ENCODE results near the gene SLC4A1.

SLC4A1 gene

DNA sequence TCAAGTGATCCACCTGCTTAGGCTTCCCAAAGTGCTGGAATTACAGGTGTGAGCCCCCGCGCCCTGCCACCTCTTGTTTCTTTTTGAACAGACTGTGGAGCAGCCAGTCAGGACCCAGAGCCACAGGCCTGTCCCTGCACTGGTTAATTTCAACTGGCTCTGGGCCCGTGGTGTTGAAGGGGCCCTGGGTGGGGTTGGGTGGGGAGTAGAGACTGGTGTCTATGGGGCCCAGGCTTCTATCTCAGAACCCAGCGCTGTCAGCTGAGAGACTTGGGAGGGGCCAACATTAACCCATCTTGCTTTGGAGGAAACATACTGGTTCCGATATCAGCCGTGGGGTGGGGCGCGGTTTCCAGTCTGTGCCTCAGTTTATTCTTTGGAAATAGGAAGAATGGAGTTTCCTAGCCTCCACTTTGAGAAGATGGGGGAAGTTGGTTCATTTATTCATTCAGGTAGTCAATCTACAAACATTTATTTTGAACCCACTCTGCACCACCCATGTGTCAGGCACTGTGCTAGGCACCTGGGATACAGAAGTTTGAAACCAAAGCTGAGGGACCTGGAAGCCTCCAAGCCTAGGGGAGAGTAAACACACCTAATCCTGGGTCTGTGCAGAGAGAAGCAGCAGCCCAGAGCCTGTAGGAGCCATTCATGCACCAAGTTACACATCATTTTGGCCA is 15.5 kb upstream of the SLC4A1 start:
- H3K9ac ChIP-seq (ENCODE audit: low read depth, low read length), result no peak overlapping the region

DNA sequence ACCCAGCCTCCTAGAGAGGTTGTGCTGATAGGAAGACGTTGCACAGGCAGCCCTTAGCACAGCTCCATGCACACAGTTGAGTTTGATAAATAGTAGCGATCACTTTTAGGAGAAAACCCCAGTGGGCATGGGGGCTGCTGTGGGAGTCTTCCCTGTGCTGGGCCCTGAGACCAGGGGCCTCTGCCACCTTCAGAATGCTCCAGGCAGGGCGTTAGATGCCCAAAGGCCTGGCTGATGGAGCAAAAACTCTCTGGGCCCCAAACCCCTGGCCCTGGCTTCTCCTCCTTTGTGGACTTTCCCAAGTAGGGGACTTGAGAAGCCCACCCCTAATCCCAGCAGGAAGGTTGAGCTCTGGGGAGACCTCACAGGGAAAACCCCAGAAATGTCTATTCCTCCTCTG is 14.3 kb upstream of the SLC4A1 start:
- H3K36me3 ChIP-seq (ENCODE audit: control insufficient read depth, insufficient read depth, low read length), result no peaks in the 10 kb centered on the region
- no peak overlapping the region for H3K9ac ChIP-seq (ENCODE audit: low read depth, low read length)
- no peak overlapping the region for H3K4me3 ChIP-seq (ENCODE audit: low read depth, low read length)
- H3K27me3 ChIP-seq (ENCODE audit: control insufficient read depth, insufficient read depth, low read length), result no peaks in the 10 kb centered on the region
- H3K27ac ChIP-seq (ENCODE audit: low read depth, low read length), result no peak overlapping the region
- no peaks in the 10 kb centered on the region for H3K9me3 ChIP-seq (ENCODE audit: control insufficient read depth, insufficient read depth, low read length)
- H3K4me1 ChIP-seq (ENCODE audit: control insufficient read depth, insufficient read depth, low read length), result peaks cover 13% of the 10 kb centered on the region

More for the DNA sequence above, 15.5 kb upstream of the SLC4A1 start:
- peaks cover 13% of the 10 kb centered on the region for H3K4me1 ChIP-seq (ENCODE audit: control insufficient read depth, insufficient read depth, low read length)
- no peaks in the 10 kb centered on the region for H3K27me3 ChIP-seq (ENCODE audit: control insufficient read depth, insufficient read depth, low read length)
- H3K9me3 ChIP-seq (ENCODE audit: control insufficient read depth, insufficient read depth, low read length), result no peaks in the 10 kb centered on the region
- H3K27ac ChIP-seq (ENCODE audit: low read depth, low read length), result no peak overlapping the region
- no peak overlapping the region for H3K4me3 ChIP-seq (ENCODE audit: low read depth, low read length)
- H3K36me3 ChIP-seq (ENCODE audit: control insufficient read depth, insufficient read depth, low read length), result no peaks in the 10 kb centered on the region

DNA sequence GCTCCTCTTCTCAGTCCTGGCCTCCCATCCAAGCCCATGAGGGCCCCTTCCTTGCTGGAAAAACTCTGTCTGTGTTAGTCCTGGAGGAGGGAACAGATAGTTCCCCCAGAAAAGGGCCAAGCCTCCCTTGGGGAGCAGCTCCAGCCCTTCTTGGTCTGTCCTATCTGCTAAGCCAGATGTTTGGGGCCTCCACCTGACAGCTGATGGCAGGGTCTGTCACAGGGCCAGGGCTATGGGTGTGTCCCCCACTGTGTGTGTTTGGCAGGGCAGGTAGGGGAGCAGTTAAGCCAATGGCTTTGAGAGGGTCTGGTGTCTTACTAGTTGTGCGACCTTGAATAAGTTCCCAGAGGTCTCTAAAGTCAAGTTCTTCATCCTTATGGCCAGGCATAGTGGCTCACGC is 13.6 kb upstream of the SLC4A1 start:
- H3K9ac ChIP-seq (ENCODE audit: low read depth, low read length), result no peak overlapping the region
- peaks cover 13% of the 10 kb centered on the region for H3K4me1 ChIP-seq (ENCODE audit: control insufficient read depth, insufficient read depth, low read length)
- H3K27me3 ChIP-seq (ENCODE audit: control insufficient read depth, insufficient read depth, low read length), result no peaks in the 10 kb centered on the region
- H3K9me3 ChIP-seq (ENCODE audit: control insufficient read depth, insufficient read depth, low read length), result no peaks in the 10 kb centered on the region
- no peak overlapping the region for H3K27ac ChIP-seq (ENCODE audit: low read depth, low read length)
- no peak overlapping the region for H3K4me3 ChIP-seq (ENCODE audit: low read depth, low read length)
- H3K36me3 ChIP-seq (ENCODE audit: control insufficient read depth, insufficient read depth, low read length), result no peaks in the 10 kb centered on the region

DNA sequence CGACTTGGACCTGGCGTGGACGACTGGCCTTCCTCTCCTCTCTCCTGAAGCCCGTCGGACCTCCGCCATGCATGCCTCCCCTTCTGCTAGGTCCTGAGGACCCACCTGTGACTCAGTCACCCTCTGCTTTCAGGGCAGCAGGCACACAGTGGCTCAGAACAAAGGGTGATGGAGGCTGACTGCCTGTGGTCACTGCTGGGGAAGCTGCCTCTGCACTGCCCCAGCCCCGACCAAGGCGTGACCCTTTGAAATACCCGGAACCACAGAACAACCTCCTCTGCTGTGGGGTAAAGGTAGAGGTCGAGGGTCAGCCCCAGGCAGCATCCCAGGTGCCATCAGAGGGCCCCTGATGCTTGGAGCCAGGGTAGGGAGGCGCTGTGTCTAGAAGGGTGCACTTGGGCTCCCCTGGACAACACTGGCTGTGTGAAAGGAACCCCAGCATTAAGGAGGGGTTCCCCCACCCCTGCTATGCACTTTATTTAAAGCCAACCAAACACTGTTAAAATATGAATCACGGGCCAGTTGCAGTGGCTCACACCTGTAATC is 12.5 kb upstream of the SLC4A1 start:
- Histone ChIP-seq H3K4me1 (ENCODE audit: control insufficient read depth, insufficient read depth, low read length) (peaks cover 13% of the 10 kb centered on the region), H3K27me3 (ENCODE audit: control insufficient read depth, insufficient read depth, low read length) (no peaks in the 10 kb centered on the region), H3K27ac (ENCODE audit: low read depth, low read length) (no peak overlapping the region), H3K4me3 (ENCODE audit: low read depth, low read length) (no peak overlapping the region), H3K9ac (ENCODE audit: low read depth, low read length) (no peak overlapping the region), H3K9me3 (ENCODE audit: control insufficient read depth, insufficient read depth, low read length) (no peaks in the 10 kb centered on the region), H3K36me3 (ENCODE audit: control insufficient read depth, insufficient read depth, low read length) (no peaks in the 10 kb centered on the region)

DNA sequence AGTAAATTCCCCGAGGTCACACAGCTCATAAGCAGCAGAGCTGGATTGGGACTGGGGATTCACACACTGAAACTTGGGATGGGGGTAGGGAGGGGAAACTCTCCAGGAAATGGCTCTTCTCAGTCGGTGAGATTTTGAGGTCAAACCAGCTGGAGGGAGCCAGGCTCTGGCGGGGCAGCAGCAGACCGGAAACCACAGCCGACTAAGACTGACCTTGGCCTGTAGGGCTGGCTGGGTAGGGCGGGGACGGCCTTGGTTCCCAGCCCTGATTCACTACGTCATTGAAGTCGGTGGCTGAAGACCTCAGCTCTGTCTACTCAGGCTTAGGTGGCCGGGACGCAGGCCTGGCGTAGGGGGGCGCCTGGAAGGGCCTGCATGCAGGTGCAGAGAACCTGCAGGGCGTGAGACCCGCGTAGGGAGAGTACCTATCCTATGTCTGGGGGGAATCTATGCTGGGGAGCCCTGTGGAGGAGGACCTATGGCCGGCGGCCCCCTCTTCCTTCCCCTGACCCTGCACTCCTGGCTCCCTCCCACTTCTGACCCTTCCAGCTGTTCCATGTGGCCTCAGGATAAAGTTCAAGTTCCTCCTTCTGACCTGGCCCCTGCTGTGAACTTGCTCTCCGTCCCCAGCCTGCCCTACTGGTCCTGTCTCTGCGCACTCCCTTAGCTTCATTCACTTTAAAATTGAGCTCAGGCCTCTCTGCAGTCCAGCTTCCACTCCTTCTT is 11.9 kb upstream of the SLC4A1 start:
- no peaks in the 10 kb centered on the region for H3K27me3 ChIP-seq (ENCODE audit: control insufficient read depth, insufficient read depth, low read length)
- peaks cover 13% of the 10 kb centered on the region for H3K4me1 ChIP-seq (ENCODE audit: control insufficient read depth, insufficient read depth, low read length)
- H3K9ac ChIP-seq (ENCODE audit: low read depth, low read length), result no peak overlapping the region
- no peak overlapping the region for H3K4me3 ChIP-seq (ENCODE audit: low read depth, low read length)
- no peak overlapping the region for H3K27ac ChIP-seq (ENCODE audit: low read depth, low read length)
- no peaks in the 10 kb centered on the region for H3K9me3 ChIP-seq (ENCODE audit: control insufficient read depth, insufficient read depth, low read length)
- no peaks in the 10 kb centered on the region for H3K36me3 ChIP-seq (ENCODE audit: control insufficient read depth, insufficient read depth, low read length)

DNA sequence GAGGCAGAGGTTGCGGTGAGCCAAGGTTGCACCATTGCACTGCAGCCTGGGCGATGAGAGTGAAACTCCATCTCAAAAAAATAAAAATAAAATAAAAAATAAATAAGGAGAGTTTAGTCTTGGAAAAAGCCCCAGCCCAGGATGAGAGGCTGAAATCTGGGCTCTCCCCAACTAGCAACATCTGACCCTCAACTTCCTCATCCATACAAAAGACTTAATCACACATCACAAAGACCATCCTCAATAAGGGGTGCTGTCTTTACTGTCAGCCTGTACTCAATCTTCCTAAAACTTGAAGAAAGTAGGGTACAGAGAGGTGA is 11.4 kb upstream of the SLC4A1 start:
- Histone ChIP-seq H3K9me3 (ENCODE audit: control insufficient read depth, insufficient read depth, low read length) (no peaks in the 10 kb centered on the region), H3K9ac (ENCODE audit: low read depth, low read length) (no peak overlapping the region), H3K4me3 (ENCODE audit: low read depth, low read length) (no peak overlapping the region), H3K36me3 (ENCODE audit: control insufficient read depth, insufficient read depth, low read length) (no peaks in the 10 kb centered on the region), H3K4me1 (ENCODE audit: control insufficient read depth, insufficient read depth, low read length) (peaks cover 13% of the 10 kb centered on the region), H3K27me3 (ENCODE audit: control insufficient read depth, insufficient read depth, low read length) (no peaks in the 10 kb centered on the region), H3K27ac (ENCODE audit: low read depth, low read length) (no peak overlapping the region)

DNA sequence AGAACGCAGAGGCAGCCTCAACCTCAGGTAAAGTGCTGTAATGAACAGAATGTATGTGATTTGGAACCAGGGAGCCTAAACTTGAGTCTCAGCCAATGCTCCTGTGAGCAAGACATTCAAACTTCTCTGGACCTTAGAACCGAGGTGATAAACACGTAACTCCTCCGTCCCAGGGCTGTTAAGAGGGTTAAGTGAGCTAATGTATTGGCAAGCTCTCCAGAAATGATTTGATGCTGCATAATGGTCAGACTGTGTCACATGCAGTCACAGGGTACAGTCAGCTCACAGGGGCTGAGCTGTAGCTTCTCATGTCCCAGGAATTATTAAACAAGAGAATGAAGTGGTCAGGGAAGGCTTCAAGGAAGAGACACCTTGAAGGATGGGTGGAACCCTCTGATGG is 10.0 kb upstream of the SLC4A1 start:
- H3K36me3 ChIP-seq (ENCODE audit: control insufficient read depth, insufficient read depth, low read length), result no peaks in the 10 kb centered on the region
- H3K27me3 ChIP-seq (ENCODE audit: control insufficient read depth, insufficient read depth, low read length), result no peaks in the 10 kb centered on the region
- no peak overlapping the region for H3K4me3 ChIP-seq (ENCODE audit: low read depth, low read length)
- H3K9me3 ChIP-seq (ENCODE audit: control insufficient read depth, insufficient read depth, low read length), result no peaks in the 10 kb centered on the region
- H3K4me1 ChIP-seq (ENCODE audit: control insufficient read depth, insufficient read depth, low read length), result peaks cover 13% of the 10 kb centered on the region
- H3K27ac ChIP-seq (ENCODE audit: low read depth, low read length), result no peak overlapping the region
- no peak overlapping the region for H3K9ac ChIP-seq (ENCODE audit: low read depth, low read length)

DNA sequence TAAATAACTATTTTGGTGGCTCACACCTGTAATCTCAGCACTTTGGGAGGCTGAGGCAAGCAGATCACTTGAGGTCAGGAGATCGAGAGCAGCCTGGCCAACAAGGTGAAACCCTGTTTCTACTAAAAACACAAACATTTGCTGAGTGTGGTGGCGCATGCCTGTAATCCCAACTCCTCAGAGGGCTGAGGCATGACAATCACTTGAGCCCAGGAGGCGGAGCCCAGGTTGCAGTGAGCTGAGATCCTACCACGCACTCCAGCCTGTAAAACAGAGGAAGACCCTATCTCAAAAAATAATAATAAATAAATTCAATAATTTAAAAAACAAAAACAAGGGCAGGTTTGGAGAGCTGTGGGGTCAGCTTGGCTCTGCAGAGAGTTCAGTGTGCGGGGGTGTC is 5.7 kb upstream of the SLC4A1 start:
- no peak overlapping the region for H3K27ac ChIP-seq (ENCODE audit: low read depth, low read length)
- H3K27me3 ChIP-seq (ENCODE audit: control insufficient read depth, insufficient read depth, low read length), result no peaks in the 10 kb centered on the region
- H3K9me3 ChIP-seq (ENCODE audit: control insufficient read depth, insufficient read depth, low read length), result no peaks in the 10 kb centered on the region
- no peak overlapping the region for H3K9ac ChIP-seq (ENCODE audit: low read depth, low read length)
- H3K4me3 ChIP-seq (ENCODE audit: low read depth, low read length), result no peak overlapping the region
- no peaks in the 10 kb centered on the region for H3K36me3 ChIP-seq (ENCODE audit: control insufficient read depth, insufficient read depth, low read length)
- no peaks in the 10 kb centered on the region for H3K4me1 ChIP-seq (ENCODE audit: control insufficient read depth, insufficient read depth, low read length)

DNA sequence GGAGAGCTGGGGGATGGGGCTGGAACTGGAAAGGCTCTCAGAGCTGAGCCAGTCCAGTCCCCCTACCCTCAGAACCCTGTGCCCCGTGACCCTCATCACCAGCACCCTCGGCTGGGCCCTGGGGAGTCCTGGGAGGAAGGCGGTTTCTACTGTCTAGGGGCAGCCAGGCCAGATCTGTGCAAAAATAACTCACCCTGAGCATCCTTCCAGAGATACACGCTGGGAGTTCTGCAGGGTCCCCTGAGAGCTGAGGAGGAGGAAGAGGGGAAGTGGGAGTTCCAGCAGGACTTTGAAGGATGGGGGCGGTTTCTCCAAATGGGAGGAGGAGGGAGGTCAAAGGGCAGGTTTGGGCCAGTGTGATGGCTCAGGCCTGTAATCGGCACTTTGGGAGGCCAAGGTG is 5.0 kb upstream of the SLC4A1 start:
- Histone ChIP-seq H3K4me1 (ENCODE audit: control insufficient read depth, insufficient read depth, low read length) (no peaks in the 10 kb centered on the region), H3K4me3 (ENCODE audit: low read depth, low read length) (no peak overlapping the region), H3K9ac (ENCODE audit: low read depth, low read length) (no peak overlapping the region), H3K9me3 (ENCODE audit: control insufficient read depth, insufficient read depth, low read length) (no peaks in the 10 kb centered on the region), H3K27me3 (ENCODE audit: control insufficient read depth, insufficient read depth, low read length) (no peaks in the 10 kb centered on the region), H3K27ac (ENCODE audit: low read depth, low read length) (no peak overlapping the region), H3K36me3 (ENCODE audit: control insufficient read depth, insufficient read depth, low read length) (no peaks in the 10 kb centered on the region)

DNA sequence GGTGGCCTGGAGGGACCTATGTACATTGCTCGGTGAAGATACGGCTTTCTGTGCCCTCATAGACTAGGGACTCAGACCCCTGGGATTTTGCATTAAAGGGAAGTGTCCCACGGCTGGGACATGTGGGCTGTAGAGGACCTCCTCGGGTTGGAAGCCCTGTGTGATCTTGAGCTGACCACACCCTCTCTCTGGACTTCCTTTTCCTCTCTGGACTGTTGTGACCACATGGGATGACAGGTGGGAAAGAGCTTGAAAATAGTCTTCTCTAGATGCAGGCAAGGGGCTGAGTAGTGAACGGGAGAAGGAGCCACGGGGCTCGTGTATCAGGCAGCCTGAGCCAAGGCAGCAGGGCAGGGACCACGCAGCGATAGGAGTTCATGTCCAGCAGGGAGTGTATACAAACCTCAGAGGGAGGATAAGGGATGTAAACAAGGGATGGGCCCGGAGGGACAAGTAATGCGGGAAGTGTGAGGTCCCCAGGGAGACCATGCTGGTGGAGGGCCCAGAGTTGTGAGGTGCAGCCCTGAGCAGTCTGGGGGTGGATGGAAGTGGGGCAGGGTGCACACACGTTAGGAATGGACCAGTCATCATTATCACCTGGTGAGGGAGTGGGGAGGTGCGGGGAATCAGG is 4.5 kb upstream of the SLC4A1 start:
- no peaks in the 10 kb centered on the region for H3K4me1 ChIP-seq (ENCODE audit: control insufficient read depth, insufficient read depth, low read length)
- no peaks in the 10 kb centered on the region for H3K9me3 ChIP-seq (ENCODE audit: control insufficient read depth, insufficient read depth, low read length)
- no peaks in the 10 kb centered on the region for H3K36me3 ChIP-seq (ENCODE audit: control insufficient read depth, insufficient read depth, low read length)
- H3K9ac ChIP-seq (ENCODE audit: low read depth, low read length), result no peak overlapping the region
- no peak overlapping the region for H3K27ac ChIP-seq (ENCODE audit: low read depth, low read length)
- no peak overlapping the region for H3K4me3 ChIP-seq (ENCODE audit: low read depth, low read length)
- no peaks in the 10 kb centered on the region for H3K27me3 ChIP-seq (ENCODE audit: control insufficient read depth, insufficient read depth, low read length)

DNA sequence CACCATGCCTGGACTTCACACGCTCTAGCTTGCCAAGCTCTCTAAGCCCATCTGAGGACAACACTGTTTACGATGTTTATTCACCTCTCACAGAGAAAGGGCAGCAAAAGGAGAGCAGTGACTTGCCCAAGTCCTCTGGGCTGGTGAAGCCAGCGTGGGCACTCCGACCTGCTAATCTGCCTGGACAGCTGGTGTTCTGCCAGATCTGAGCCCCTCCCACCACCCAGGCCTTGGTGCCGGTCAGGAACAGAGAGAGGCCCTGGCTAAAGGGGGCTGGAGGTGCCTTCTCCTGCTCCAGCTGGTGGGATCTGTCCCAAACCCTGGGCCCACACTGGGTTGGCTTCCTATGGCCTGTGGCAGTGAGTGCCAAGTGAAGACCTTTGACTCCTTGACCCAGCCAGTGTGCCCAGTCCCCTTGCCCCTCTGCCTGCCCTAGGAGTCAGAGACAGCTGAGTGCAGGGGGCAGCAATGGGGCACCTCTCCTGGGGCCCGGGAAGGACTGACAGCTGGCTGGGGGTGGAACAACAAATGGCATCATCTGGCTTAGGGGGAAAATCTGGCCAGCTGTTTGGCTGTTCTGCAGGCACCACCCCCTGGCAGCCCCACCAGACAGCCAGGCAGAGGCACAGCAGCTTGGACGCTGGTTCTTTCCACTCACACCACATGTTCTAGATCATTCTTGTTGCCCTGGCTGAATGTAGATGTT is 1.8 kb upstream of the SLC4A1 start:
- no peak overlapping the region for H3K9ac ChIP-seq (ENCODE audit: low read depth, low read length)
- no peaks in the 10 kb centered on the region for H3K4me1 ChIP-seq (ENCODE audit: control insufficient read depth, insufficient read depth, low read length)
- H3K4me3 ChIP-seq (ENCODE audit: low read depth, low read length), result no peak overlapping the region
- H3K27ac ChIP-seq (ENCODE audit: low read depth, low read length), result no peak overlapping the region
- H3K9me3 ChIP-seq (ENCODE audit: control insufficient read depth, insufficient read depth, low read length), result no peaks in the 10 kb centered on the region
- H3K36me3 ChIP-seq (ENCODE audit: control insufficient read depth, insufficient read depth, low read length), result no peaks in the 10 kb centered on the region
- H3K27me3 ChIP-seq (ENCODE audit: control insufficient read depth, insufficient read depth, low read length), result no peaks in the 10 kb centered on the region
